Muscle layer of duodenum (tissue), 2 donors: ENCODE results near the gene CRHBP.

Experiments used
- H3K27ac ChIP-seq: one replicate; pipeline ENCODE4 v1.7.0; 2013; ENCODE audit warnings: mild to moderate bottlenecking, low read length
- H3K27me3 ChIP-seq: one replicate; pipeline ENCODE4 v1.7.0; 2013; ENCODE audit warnings: low read depth, mild to moderate bottlenecking, control low read depth, low read length
- H3K36me3 ChIP-seq, 2 donors: one replicate each; pipeline ENCODE4 v1.7.0; 2013; ENCODE audit warnings: low read length in 2 of 2, control low read depth in 1 of 2, mild to moderate bottlenecking in 1 of 2; ENCODE audit not compliant: insufficient read depth in 2 of 2, control insufficient read depth in 1 of 2
- H3K4me1 ChIP-seq, 2 donors: one replicate each; pipeline ENCODE4 v1.7.0; 2013; ENCODE audit warnings: low read length in 2 of 2, mild to moderate bottlenecking in 2 of 2, control low read depth in 1 of 2, moderate library complexity in 1 of 2; ENCODE audit not compliant: insufficient read depth in 2 of 2, control insufficient read depth in 1 of 2
- H3K4me3 ChIP-seq, 2 donors: one replicate each; pipeline ENCODE4 v1.7.0; 2013; ENCODE audit warnings: low read length in 2 of 2, low read depth in 1 of 2, mild to moderate bottlenecking in 1 of 2
- H3K9me3 ChIP-seq, 2 donors: one replicate each; pipeline ENCODE4 v1.7.0; 2013; ENCODE audit warnings: low read length in 2 of 2, control low read depth in 1 of 2, mild to moderate bottlenecking in 1 of 2; ENCODE audit not compliant: control insufficient read depth in 1 of 2
- donor health status: healthy.

CRHBP gene

GRCh38 chr5:77017668-77018067 lies 64.8 kb downstream of the CRHBP start:
- H3K27ac ChIP-seq = no peak overlapping the region
- no peaks in the 10 kb centered on the region for H3K4me1 ChIP-seq
- no peaks in the 10 kb centered on the region for H3K36me3 ChIP-seq
- H3K27me3 ChIP-seq = peaks cover 4% of the 10 kb centered on the region
- H3K4me3 ChIP-seq = no peak overlapping the region
- no peaks in the 10 kb centered on the region for H3K9me3 ChIP-seq
